Gastrocnemius medialis (tissue), 4 donors: ENCODE results near the gene GABRA5. TPM values are rescaled to one million over a fixed set of nuclear protein-coding genes. Genes with fewer than 3 reads are reported as not detected.
A peak's percentile ranks its signal among the peaks of the same experiment; 100 is the strongest.

ENCODE experiments used
- ATAC-seq, 2 donors: fragments of 150-250 bp; one replicate each; pipeline ENCODE4 v1.9.1; 2016
- DNase-seq, 2 donors: peaks; one replicate each; pipeline ENCODE4 v3.0.0-alpha.2; 2019
- H3K27ac ChIP-seq, 4 donors: fragments of 200-600 bp; sonication (generic); 1 replicate in 1 of 4; 2 replicates in 3 of 4; pipeline ENCODE4 v1.5.1; 2016 to 2018; ENCODE audit warnings: mild to moderate bottlenecking in 2 of 4, moderate library complexity in 1 of 4
- H3K27me3 ChIP-seq, 3 donors: fragments of 200-600 bp; sonication (generic) in 2 of 3; 1 replicate in 1 of 3; 2 replicates in 2 of 3; pipeline versions ENCODE4 v1.5.1 to v1.6.0; 2016 to 2019; ENCODE audit warnings: mild to moderate bottlenecking in 1 of 3, moderate library complexity in 1 of 3
- H3K36me3 ChIP-seq, 2 donors: fragments of 200-600 bp; sonication (generic) in 1 of 2; one replicate each; pipeline ENCODE4 v1.5.1; 2017 to 2018
- H3K4me1 ChIP-seq, 2 donors: fragments of 200-600 bp; sonication (generic) in 1 of 2; one replicate each; pipeline ENCODE4 v1.5.1; 2016 to 2017; ENCODE audit warnings: mild to moderate bottlenecking in 2 of 2
- H3K4me3 ChIP-seq, 4 donors: fragments of 200-600 bp; sonication (generic) in 3 of 4; 1 replicate in 1 of 4; 2 replicates in 3 of 4; pipeline ENCODE4 v1.5.1; 2016 to 2019; ENCODE audit warnings: mild to moderate bottlenecking in 2 of 4
- H3K9me3 ChIP-seq, 3 donors: fragments of 200-600 bp; sonication (generic) in 2 of 3; 1 replicate in 1 of 3; 2 replicates in 2 of 3; pipeline ENCODE4 v1.5.1; 2016 to 2019
- POLR2A ChIP-seq, 2 donors: fragments of 450-650 bp; IDR thresholded peaks; one replicate each; pipeline ENCODE4 v1.6.1; 2017; ENCODE audit warnings: antibody characterized with exemption in 2 of 2, mild to moderate bottlenecking in 2 of 2, moderate library complexity in 2 of 2
- in situ Hi-C, 4 donors: fragments of 200-750 bp; cut with MboI; loops; one replicate each; pipeline versions ENCODE4 v1.15.0 to v1.8.0; 2017; ENCODE audit warnings: low sequenced_read_pairs in 4 of 4
- intact Hi-C: fragments of 100-400 bp; cut with DNase I; formaldehyde crosslinking; loops from one replicate; pipeline ENCODE4 v1.15.1; 2023; ENCODE audit warnings: low total_unique reads
- total RNA-seq, 4 donors: library from RNA; depleted of rRNA; stranded (reverse); fragments of >200 nt; gene quantifications; one replicate each; pipeline versions ENCODE4 v1.1.0 to v1.2.3, GENCODE V29; 2016
- TF ChIP-seq, protein P1 (sequence below), 5 experiments: fragments of 450-650 bp in 3 of 5; fragments of 200-600 bp in 2 of 5; sonication (generic) in 2 of 5; IDR thresholded peaks in 4 of 5; conservative IDR thresholded peaks in 1 of 5; 1 replicate in 4 of 5; 2 replicates in 1 of 5; pipeline ENCODE4 v1.5.1; 2016 to 2019; ENCODE audit warnings: antibody characterized with exemption in 5 of 5, mild to moderate bottlenecking in 3 of 5, moderate library complexity in 3 of 5

Gene GABRA5
- total RNA-seq, 4 donors from 2014 or later = not detected

DNA sequence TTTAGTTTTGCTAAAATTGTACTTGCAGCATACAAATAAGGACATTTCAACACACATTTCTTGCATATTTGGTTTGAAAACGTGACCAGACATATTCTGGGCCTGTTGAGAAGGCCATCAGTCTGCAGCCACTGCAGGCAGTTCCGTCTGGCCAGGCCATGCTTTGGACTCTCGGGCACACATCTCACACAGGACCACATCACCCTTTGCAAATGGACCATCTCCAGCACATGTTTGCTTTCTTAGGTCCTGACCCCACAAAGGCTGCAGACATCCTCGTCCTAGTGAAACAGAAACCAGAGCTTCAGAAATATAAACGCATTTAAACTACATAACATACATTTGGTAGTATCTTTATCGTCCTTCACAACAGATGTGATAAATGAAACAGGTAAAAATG, 24.1 kb downstream of the GABRA5 start:
- Histone ChIP-seq H3K36me3 (no peaks in the 10 kb centered on the region), H3K4me3 (no peak overlapping the region), H3K4me1 (no peaks in the 10 kb centered on the region), H3K27me3 (peaks cover 0 to 10% (median 2%) of the 10 kb centered on the region in 3 donors), H3K9me3 (no peaks in the 10 kb centered on the region), H3K27ac (no peak overlapping the region)
- DNase-seq (no peak), ATAC-seq (no peak)
- intact Hi-C loops = no loop called here
- TF ChIP-seq, protein P1, sequence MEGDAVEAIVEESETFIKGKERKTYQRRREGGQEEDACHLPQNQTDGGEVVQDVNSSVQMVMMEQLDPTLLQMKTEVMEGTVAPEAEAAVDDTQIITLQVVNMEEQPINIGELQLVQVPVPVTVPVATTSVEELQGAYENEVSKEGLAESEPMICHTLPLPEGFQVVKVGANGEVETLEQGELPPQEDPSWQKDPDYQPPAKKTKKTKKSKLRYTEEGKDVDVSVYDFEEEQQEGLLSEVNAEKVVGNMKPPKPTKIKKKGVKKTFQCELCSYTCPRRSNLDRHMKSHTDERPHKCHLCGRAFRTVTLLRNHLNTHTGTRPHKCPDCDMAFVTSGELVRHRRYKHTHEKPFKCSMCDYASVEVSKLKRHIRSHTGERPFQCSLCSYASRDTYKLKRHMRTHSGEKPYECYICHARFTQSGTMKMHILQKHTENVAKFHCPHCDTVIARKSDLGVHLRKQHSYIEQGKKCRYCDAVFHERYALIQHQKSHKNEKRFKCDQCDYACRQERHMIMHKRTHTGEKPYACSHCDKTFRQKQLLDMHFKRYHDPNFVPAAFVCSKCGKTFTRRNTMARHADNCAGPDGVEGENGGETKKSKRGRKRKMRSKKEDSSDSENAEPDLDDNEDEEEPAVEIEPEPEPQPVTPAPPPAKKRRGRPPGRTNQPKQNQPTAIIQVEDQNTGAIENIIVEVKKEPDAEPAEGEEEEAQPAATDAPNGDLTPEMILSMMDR (IDR thresholded peaks at IDR 0.05 in 4 of 5, conservative IDR thresholded peaks at IDR 0.05 in 1 of 5) = no peak
- no peak for TF ChIP-seq POLR2A (IDR thresholded peaks at IDR 0.05)
- in situ Hi-C loops = loop anchor here in 1 of 4 donors (25.0 kb wide), 2 partner anchors 471 to 1379 kb away; no protein-coding TSS in a partner anchor

DNA sequence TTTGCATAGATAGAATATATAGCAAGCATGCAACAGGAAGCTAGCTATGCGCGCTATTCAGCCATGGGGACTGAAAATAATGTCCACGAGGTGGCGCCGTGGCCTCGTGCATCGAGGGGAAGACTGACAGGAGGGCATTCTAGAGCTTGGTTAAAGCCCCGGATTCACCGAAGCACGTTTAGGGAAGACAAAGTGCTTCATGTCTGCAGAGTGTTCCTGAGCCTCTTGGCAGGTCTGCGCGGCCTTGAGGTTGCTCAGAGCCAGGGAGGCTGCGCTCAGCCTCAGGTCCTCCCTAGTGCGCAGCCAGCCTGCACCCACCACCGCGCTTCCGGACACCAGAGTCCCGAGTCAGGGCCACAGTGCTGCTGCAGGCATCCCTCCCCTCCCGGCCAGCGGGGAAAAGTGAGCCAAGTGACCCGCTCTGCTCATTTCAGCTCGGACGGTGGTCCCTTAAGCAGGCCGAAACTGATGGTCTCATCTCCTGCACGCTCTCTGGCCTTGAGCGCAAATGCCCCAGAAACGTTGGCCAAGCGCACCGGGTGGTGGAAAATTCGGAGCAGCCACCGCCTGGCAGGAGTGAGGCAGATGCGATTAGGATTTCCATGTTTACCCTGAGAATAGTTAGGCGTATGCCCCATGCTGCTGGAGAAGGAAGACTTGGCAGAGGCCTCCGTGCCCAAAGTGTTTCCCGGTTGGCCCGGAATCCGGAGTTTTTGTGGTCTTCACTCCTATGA, 24.8 kb downstream of the GABRA5 start:
- Histone ChIP-seq H3K36me3 (no peaks in the 10 kb centered on the region), H3K27me3 (peaks cover 0 to 10% (median 2%) of the 10 kb centered on the region in 3 donors), H3K27ac (no peak overlapping the region), H3K4me1 (no peaks in the 10 kb centered on the region), H3K9me3 (no peaks in the 10 kb centered on the region), H3K4me3 (no peak overlapping the region)
- intact Hi-C loops (no loop called here), in situ Hi-C loops (loop anchor here in 1 of 4 donors (25.0 kb wide), 2 partner anchors 471 to 1379 kb away; no protein-coding TSS in a partner anchor)
- no peak for DNase-seq
- TF ChIP-seq POLR2A (IDR thresholded peaks at IDR 0.05) = no peak
- TF ChIP-seq, protein P1 (IDR thresholded peaks at IDR 0.05 in 4 of 5, conservative IDR thresholded peaks at IDR 0.05 in 1 of 5) = peak in 1 of 5 experiments; percentile 14
- ATAC-seq = no peak

DNA sequence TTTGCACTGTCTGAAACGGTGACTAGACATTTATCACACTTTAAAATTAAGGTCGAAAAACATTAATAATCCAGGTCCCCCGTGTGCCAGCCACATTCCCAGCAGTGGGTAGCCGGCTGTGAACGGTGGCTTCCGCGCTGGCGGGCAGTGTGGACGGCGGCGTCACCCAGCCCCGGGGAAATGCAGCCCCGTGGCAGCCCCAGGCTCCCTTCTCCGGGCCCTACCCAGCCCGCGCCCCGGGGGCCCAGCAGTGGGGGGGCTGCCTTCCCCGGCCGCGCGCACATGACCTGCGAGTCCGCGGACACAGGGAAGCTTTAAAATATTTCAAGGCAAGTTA, 25.3 kb downstream of the GABRA5 start:
- Histone ChIP-seq H3K27ac (no peak overlapping the region), H3K4me3 (no peak overlapping the region), H3K9me3 (no peaks in the 10 kb centered on the region), H3K4me1 (no peaks in the 10 kb centered on the region), H3K27me3 (peaks cover 0 to 10% (median 2%) of the 10 kb centered on the region in 3 donors), H3K36me3 (no peaks in the 10 kb centered on the region)
- intact Hi-C loops = no loop called here
- in situ Hi-C loops = loop anchor here in 1 of 4 donors (25.0 kb wide), 2 partner anchors 470 to 1380 kb away; no protein-coding TSS in a partner anchor
- ATAC-seq (no peak), DNase-seq (no peak)
- TF ChIP-seq, protein P1 (IDR thresholded peaks at IDR 0.05 in 4 of 5, conservative IDR thresholded peaks at IDR 0.05 in 1 of 5) = no peak
- TF ChIP-seq POLR2A (IDR thresholded peaks at IDR 0.05) = no peak

DNA sequence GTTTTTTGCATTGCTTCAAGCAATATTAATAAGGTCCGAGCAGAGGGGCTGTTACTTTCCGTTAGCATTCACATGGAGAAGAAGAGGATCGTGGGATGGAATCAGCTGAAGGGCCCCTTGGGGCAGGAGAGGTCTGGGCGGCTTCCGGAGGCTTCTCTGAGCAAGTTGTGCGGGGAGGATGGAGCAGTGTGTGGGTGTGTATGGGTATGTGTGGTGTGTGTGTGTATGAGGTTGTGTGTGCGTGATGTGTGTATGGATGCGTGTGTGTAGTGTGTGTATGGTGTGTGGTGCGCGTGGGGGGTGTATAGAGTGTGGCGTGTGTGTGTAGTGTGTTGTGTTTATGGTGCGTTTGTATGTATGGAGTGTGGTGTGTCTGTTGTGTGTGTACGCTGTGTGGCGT, 25.8 kb downstream of the GABRA5 start:
- TF ChIP-seq, protein P1 (IDR thresholded peaks at IDR 0.05 in 4 of 5, conservative IDR thresholded peaks at IDR 0.05 in 1 of 5) = no peak
- no peak for TF ChIP-seq POLR2A (IDR thresholded peaks at IDR 0.05)
- Histone ChIP-seq H3K27me3 (peaks cover 0 to 10% (median 2%) of the 10 kb centered on the region in 3 donors), H3K9me3 (no peaks in the 10 kb centered on the region), H3K36me3 (no peaks in the 10 kb centered on the region), H3K4me3 (no peak overlapping the region), H3K27ac (no peak overlapping the region), H3K4me1 (no peaks in the 10 kb centered on the region)
- intact Hi-C loops (no loop called here), in situ Hi-C loops (loop anchor here in 1 of 4 donors (25.0 kb wide), 2 partner anchors 470 to 1380 kb away; no protein-coding TSS in a partner anchor)
- no peak for DNase-seq
- no peak for ATAC-seq
